ENCODE data around the gene DLGAP1. TPM values are rescaled to one million over a fixed set of nuclear protein-coding genes. Genes with fewer than 3 reads are reported as not detected.

DLGAP1 gene
- total RNA-seq, 6 experiments from 2014 or later = 0.09 to 0.31 (median 0.18) TPM; not detected in 2

DNA sequence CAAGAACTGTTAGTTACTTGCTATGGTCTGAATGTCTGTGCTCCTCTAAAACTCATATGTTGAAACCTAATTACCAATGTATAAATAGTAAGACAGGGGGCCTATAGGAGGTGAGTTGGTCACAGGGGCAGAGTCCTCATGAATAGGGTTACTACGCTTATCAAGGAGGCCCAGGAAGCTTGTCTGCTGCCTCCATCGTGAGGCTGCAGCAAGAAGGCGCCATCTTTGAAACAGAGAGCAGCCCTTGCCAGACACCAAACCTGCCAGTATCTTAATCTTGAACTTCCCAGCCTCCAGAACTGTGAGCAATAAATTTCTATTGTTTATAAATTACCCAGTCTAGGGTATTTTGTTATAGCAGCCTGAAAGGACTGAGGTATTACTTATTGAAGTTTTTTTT lies 926.0 kb downstream of the DLGAP1 start:
- H3K27me3 ChIP-seq = no peaks in the 10 kb centered on the region
- no peak for ATAC-seq
- no peaks in the 10 kb centered on the region for H3K4me1 ChIP-seq
- no peaks in the 10 kb centered on the region for H3K9me3 ChIP-seq
- intact Hi-C loops (cut with DNase I) = no loop called here
- TF ChIP-seq, protein P1, sequence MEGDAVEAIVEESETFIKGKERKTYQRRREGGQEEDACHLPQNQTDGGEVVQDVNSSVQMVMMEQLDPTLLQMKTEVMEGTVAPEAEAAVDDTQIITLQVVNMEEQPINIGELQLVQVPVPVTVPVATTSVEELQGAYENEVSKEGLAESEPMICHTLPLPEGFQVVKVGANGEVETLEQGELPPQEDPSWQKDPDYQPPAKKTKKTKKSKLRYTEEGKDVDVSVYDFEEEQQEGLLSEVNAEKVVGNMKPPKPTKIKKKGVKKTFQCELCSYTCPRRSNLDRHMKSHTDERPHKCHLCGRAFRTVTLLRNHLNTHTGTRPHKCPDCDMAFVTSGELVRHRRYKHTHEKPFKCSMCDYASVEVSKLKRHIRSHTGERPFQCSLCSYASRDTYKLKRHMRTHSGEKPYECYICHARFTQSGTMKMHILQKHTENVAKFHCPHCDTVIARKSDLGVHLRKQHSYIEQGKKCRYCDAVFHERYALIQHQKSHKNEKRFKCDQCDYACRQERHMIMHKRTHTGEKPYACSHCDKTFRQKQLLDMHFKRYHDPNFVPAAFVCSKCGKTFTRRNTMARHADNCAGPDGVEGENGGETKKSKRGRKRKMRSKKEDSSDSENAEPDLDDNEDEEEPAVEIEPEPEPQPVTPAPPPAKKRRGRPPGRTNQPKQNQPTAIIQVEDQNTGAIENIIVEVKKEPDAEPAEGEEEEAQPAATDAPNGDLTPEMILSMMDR (IDR thresholded peaks at IDR 0.05) = no peak
- no peak for TF ChIP-seq POLR2A (IDR thresholded peaks at IDR 0.05)
- DNase-seq = no peak
- WGBS (ENCODE audit: insufficient coverage, low coverage, low lambda C conversion rate, missing lambda C conversion rate) = no CpG with 5 or more reads among the region's 3 CpGs
- no peak overlapping the region for H3K4me3 ChIP-seq
- no peaks in the 10 kb centered on the region for H3K36me3 ChIP-seq
- no peak overlapping the region for H3K27ac ChIP-seq

DNA sequence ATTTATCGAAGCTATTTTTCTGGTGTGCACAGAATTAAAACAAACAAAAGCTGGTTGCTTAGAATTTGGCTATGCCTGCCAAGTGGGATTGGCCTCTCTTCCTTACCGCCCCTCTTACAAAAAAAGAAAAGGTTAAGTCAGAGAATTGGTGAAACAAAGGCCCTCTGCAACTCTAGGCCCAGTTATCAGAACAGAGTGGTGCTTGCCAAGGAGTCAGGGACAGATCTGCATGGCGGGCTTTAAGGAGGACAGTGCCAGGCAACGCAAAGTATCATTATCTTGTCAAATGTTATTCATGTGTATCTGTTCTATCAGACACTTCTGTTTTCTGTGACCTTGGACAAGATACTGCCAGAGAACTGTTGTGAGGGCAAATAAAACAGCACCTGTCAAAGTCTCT lies 926.9 kb downstream of the DLGAP1 start:
- 58% methylated on average over 4 of the region's 4 CpGs for WGBS (ENCODE audit: insufficient coverage, low coverage, low lambda C conversion rate, missing lambda C conversion rate)
- intact Hi-C loops (cut with DNase I) = no loop called here
- DNase-seq (no peak), ATAC-seq (no peak)
- no peak for TF ChIP-seq POLR2A (IDR thresholded peaks at IDR 0.05)
- TF ChIP-seq, protein P1 (IDR thresholded peaks at IDR 0.05) = no peak
- Histone ChIP-seq H3K36me3 (no peaks in the 10 kb centered on the region), H3K4me3 (no peak overlapping the region), H3K4me1 (no peaks in the 10 kb centered on the region), H3K27me3 (no peaks in the 10 kb centered on the region), H3K9me3 (peaks cover 0 to 5% (median 0%) of the 10 kb centered on the region in 4 donors), H3K27ac (no peak overlapping the region)

DNA sequence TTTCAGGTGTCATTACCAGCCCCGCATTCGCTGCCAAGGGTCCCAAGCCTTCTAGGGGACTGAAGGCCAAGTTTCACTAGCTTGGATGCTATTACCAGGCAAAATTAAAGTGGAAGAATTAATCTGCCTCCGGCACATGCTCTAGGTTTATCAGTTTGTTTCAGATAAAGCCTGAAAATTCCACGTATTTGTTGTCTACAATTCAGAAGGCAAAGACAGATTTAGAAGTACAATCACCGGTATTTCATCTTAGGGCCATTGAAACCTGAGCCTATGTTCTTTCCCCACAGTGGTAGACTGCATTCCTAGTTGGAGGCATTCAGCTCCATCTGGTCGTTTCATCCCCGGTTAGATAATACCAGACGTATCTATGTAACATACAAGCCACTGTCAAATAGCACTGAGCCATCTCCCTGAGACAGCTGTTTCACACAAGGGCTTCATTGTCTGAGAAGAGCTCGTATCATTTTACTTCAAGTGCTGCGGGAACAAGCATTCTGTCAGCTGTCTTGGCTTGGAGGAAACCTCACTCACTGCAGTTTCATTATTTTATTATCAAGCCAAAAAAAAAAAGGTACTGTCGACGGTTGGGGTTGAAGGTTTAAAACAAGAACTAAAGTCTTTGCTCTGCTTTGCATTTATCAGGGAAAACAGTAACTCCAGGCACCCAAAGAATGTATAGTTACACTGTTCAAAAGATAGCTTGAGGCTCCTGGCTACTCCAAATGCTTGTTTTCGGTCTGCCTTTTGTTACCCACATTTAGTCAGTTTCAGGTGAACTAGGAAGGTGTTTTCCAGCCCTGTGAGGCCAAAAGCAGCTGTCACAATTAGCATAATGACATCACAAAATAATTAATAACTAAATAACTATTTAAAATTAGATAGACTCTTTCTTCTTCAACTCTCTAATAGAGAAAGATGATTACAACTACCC lies 928.4 kb downstream of the DLGAP1 start:
- Histone ChIP-seq H3K9me3 (peaks cover 0 to 5% (median 0%) of the 10 kb centered on the region in 4 donors), H3K27me3 (no peaks in the 10 kb centered on the region), H3K4me3 (no peak overlapping the region), H3K4me1 (no peaks in the 10 kb centered on the region), H3K36me3 (no peaks in the 10 kb centered on the region), H3K27ac (no peak overlapping the region)
- intact Hi-C loops (cut with DNase I) = no loop called here
- ATAC-seq (no peak), DNase-seq (no peak)
- WGBS (ENCODE audit: insufficient coverage, low coverage, low lambda C conversion rate, missing lambda C conversion rate) = 55% methylated on average over 12 of the region's 13 CpGs
- TF ChIP-seq, protein P1 (IDR thresholded peaks at IDR 0.05) = no peak
- no peak for TF ChIP-seq POLR2A (IDR thresholded peaks at IDR 0.05)

DNA sequence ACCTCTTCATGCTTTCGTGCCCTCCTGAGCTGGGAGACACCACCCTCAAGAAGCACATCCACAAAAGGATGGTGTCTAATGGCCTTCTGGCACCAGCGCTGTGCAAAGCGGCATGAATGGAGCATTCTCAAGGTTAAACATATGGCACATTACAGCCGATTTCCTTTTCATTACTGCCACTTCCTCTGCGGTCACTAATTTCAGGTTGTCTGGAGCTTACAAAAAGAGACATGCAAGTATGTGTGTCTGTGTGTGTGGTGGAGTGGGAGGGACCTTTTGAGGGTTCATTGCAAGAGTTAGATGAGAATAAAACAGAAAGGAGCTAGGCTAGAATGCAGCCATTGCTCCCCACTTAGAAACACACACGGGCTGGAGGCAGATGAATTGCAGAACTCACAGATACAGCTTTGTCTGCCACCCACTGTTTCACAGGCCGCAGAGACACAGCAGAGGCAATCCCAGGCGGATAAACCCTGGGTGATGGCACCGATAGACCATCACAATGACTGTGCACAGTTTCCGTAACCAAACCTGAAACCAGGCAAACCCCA lies 929.2 kb downstream of the DLGAP1 start:
- WGBS (ENCODE audit: insufficient coverage, low coverage, low lambda C conversion rate, missing lambda C conversion rate) = 64% methylated on average over 6 of the region's 10 CpGs
- H3K4me1 ChIP-seq = no peaks in the 10 kb centered on the region
- intact Hi-C loops (cut with DNase I) = no loop called here

More for the DNA sequence above, 929.2 kb downstream of the DLGAP1 start:
- Histone ChIP-seq H3K27me3 (no peaks in the 10 kb centered on the region), H3K36me3 (no peaks in the 10 kb centered on the region), H3K9me3 (peaks cover 0 to 5% (median 0%) of the 10 kb centered on the region in 4 donors), H3K27ac (no peak overlapping the region), H3K4me3 (no peak overlapping the region)
- TF ChIP-seq, protein P1 (IDR thresholded peaks at IDR 0.05) = no peak
- no peak for TF ChIP-seq POLR2A (IDR thresholded peaks at IDR 0.05)
- no peak for DNase-seq
- peak in 1 of 4 donors; percentile 18 for ATAC-seq

All from right lobe of liver (tissue), 6 donors.